HG02973 (cell line): ENCODE measurements around the gene PDE4D.

ENCODE experiments used
- ATAC-seq: cut with Tn5 transposase; IDR thresholded peaks from one replicate; pipeline ENCODE4 v1.9.1; 2021; ENCODE audit warnings: moderate library complexity; ENCODE audit not compliant: unreplicated experiment

Gene PDE4D

GRCh38 chr5:59893429-59894227, at the start of gene PDE4D:
Gene PDE4D (minus strand): TSS chr5:59893726.
- no peak for ATAC-seq

- ATAC-seq = no peak
Observed at GRCh38 chr5:59937633-59938032, 44.1 kb upstream of the PDE4D start.

- ATAC-seq = no peak
Observed at GRCh38 chr5:59923465-59923864, 29.9 kb upstream of the PDE4D start.

- ATAC-seq = no peak
Observed at GRCh38 chr5:59922220-59922619, 28.7 kb upstream of the PDE4D start.

- ATAC-seq = no peak
Observed at GRCh38 chr5:59921816-59922215, 28.3 kb upstream of the PDE4D start.

DNA sequence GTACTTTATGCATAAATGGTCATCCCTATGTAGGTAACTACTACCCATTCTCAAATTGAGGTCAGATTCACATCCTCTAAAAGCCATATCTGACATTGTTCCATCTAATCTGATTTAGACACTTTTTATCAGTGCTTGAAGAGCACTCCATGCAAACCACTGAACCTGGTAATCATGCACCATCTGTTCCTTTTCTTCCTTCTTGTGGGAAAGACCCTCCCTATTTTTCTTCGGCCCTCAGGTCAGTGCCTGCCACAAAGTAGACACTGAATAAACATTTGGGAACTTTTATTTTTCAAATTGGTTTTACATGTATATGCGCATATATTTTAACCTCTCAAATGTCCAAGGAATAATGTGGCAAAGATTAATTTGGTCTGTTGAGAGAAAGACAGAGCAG, 26.0 kb upstream of the PDE4D start:
- ATAC-seq = no peak

- no peak for ATAC-seq
Observed at GRCh38 chr5:59917121-59917520, 23.6 kb upstream of the PDE4D start.

GRCh38 chr5:59905188-59905587, 11.7 kb upstream of the PDE4D start:
- no peak for ATAC-seq

- ATAC-seq = no peak
Observed at GRCh38 chr5:59897075-59897474, 3.5 kb upstream of the PDE4D start.

GRCh38 chr5:59891962-59892643, 1.4 kb downstream of the PDE4D start:
- no peak for ATAC-seq

GRCh38 chr5:59887274-59887673, 6.3 kb downstream of the PDE4D start:
- no peak for ATAC-seq

DNA sequence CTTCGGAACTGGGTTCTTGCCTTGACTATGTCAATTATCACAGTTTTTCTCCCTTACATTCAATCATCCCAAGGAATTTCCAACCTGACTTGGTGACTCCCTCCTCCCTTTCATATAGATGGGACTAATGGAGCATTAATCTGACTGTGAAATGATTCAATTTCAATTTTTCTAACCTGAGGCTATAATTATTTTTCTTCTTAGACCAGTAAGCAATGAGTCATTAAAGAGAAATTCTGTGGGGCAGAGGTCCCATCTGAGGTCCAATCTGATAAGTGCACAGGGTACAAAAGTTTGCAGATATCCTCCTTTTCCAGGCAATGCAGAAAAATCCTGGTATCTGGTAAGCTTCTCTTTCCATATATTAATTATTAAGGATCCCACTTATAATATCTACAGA, 18.9 kb downstream of the PDE4D start:
- no peak for ATAC-seq

DNA sequence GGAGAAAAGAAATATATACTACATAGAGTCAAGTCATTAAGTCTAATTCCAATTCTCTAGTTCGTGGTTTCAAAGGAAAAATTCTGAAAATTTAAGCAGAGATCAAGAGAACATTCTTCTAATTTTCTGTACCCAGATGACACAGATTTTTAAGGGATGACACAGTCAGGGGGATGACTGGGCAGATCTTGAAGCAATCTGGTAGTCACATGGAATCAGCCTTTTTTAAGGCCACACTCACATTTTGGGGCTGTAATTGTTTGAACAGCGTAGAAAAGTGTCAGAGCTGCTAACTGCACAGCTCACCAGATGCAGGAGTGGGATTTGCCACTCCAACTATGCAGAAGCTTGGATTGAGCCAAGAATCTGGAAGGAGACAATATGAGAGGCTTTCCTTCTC, 20.4 kb downstream of the PDE4D start:
- ATAC-seq = no peak

GRCh38 chr5:59866661-59867060, 26.9 kb downstream of the PDE4D start:
- ATAC-seq = no peak

DNA sequence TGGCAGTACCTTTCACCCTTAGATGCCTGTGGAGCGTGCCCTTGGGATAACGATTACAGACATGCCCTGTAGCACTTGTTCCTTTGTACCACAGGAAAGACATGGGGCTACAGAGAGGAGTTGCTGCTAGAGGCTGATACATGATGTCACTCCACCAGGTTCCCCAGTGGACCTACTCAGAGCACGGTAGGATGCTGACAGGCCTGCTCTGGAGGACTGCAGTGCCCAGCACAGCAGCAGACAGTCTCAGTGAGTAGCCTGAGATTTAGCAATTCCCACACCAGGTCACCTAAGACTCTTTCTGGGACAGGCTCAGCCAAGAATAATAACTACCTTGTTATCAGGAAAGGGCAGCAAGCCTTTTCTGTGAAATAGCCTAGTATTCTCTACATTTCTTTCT, 28.8 kb downstream of the PDE4D start:
- no peak for ATAC-seq

- ATAC-seq = no peak
Observed at GRCh38 chr5:59863777-59864176, 29.7 kb downstream of the PDE4D start.

GRCh38 chr5:59856358-59856757, 37.2 kb downstream of the PDE4D start:
- no peak for ATAC-seq

- no peak for ATAC-seq
Observed at GRCh38 chr5:59850766-59851165, 42.8 kb downstream of the PDE4D start.

DNA sequence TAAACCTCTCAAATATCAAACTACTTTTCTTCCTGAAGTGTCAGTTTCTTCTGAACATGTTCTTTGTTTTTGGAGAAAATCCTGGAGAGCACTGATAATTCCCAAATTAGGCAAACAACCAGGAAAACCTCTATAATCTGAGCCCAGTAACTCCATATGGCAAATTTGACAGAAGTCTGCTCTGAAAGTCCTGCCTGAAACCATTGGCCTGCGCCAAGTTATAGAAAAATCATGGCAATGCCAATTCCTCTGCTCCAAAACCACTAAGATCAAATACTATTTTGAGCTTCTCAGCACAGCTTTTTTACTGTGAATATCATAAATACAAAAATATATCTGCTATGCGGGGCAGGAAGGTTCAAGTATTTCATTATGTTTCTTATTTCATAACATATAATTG, 45.9 kb downstream of the PDE4D start:
- no peak for ATAC-seq

DNA sequence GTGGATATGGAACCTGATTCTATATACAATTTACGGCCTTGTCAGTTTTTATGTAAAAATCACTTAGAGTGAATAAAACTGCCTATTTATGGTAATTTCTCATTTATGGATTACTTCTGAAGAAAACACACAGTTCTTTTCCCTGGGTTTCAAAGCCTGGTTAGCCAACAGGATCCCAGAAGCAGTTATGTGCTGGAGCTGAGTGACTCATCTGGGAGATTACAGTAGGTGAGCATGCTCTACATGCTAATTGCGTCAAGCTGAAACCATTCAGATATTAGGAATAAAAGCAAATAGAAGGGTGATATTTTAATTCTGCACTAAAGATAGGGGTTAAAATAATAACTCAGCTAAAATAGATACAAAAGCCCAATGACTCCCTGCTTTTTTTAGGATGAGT, 47.8 kb downstream of the PDE4D start:
- no peak for ATAC-seq

GRCh38 chr5:59843511-59844213, 49.9 kb downstream of the PDE4D start:
- no peak for ATAC-seq

DNA sequence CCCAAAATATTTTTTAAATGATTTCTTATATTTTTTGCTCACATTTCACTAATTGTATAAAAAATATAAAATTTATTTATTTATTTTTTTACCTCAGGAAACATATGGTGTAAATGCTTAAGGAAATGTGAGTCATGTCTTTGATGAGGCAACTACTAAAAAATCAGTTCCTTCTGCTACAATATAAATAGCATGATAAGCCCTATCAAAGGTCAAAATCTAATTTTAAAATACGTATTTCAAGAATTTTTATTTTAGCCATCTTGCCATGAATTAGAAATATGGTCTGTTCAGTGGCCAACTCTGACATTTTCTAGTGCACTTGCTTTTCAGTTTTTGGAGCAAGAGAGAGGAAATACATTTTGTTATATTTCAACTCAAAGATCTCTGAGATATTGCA, 50.5 kb downstream of the PDE4D start:
- no peak for ATAC-seq
